GM19238 (cell line): Measurements from ENCODE around the gene GARIN1A.

Source experiments
- DNase-seq: peaks from one replicate; pipeline ENCODE4 v3.0.0; 2011; ENCODE audit warnings: low spot score; ENCODE audit not compliant: insufficient read length

GARIN1A gene

DNA sequence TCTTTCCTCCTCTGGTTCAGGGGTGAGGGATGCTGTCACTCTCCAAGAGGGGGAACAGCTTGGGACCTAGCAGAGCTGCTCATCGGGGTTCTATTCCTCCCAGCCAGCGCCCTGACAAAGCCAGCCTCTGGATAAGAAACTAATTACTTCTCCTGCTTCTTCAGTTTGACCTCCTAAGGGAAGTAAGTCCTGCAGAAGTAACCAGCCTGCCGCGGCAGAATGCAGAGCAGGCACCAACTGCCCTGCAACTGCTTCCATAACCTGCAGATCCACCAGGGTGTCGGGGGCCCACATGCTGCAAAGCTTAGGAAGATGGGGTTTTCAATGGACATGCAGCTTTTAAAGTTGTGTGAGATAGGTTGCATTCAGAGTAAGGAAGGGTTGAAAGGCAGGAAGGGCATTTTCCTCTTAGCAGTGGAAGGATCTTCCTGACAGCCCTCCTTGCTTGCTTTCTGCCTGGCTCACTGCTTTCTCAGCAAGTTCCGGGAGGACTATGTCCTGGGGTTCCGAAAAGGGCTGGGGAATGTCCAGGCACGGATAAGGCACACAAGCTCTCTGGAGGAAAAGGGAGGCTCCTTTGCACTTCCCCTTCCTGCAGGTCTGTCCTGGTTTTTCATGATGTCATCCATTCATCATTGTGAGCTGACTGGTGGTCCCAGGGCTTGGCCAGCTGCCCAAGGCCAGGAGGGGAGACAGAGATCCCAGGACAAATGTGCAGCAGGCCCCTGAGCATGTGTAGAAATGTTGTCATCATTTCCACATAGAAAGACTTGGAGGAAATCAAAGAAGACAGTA lies 42.8 kb downstream of the GARIN1A start:
- DNase-seq: no peak

DNA sequence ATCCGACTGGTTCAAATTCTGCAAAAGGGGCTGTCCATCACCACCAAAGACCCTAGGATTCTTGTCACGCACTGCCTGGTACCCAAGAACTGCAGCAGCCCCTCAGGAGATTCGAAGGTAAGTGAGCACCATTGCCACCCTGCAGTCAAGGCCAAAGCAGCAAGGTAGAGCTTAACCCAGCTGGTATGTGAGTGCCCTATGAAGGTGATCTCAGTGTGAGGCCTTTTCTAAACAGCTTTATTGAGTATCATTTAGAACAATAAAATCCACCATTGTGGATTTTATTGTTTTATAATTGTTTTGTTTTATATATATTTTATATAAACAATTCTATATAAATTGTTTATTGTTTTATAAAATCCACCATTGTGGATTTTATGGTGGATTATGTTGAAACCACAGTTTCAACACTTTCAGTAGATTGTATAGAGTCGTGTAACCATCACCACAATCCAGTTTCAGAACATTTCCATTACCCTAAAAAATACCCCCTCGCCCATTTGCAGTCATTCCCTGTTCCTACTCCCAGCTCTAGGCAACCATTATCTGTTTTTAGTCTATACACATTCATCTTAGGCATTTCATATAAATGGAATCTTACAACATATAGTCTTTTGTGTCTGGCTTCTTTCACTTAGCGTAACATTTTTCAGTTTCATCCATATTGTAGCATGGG lies 47.0 kb downstream of the GARIN1A start:
- no peak for DNase-seq

DNA sequence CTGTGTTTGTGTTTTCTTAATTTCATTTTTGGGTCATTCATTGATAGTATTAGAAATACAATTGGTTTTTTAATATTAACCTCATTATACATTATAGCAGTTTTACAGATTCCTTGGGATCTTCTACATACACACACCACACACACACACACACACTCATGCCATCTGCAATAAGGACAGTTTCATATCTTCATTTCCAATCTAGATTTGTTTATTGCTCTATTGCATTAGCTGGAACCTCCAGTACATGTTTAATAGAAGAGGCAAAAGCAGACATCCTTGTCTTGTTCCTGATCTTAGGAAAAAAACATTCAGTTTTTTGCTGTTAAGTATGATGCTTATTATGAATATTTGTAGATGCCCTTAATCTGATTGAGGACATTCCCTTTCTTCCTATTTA lies 49.3 kb downstream of the GARIN1A start:
- no peak for DNase-seq
